Calu3 (cell line): ENCODE data around the gene ZNF507. TPM values are rescaled to one million over a fixed set of nuclear protein-coding genes. Genes with fewer than 3 reads are reported as not detected.

ENCODE experiments used
- BruUV-seq: library from RNA; stranded (reverse); fragments of 400-500 nt; replicated peaks from 2 replicates; lab custom pipeline; 2021; lab: Mats Ljungman, UMichigan
- CTCF ChIA-PET: fragments of 300-600 bp; sonication (Branson Sonifier 250); formaldehyde crosslinking; loops from one replicate; lab custom pipeline; 2022; ENCODE audit warnings: antibody characterized with exemption; lab: Charles Lee
- DNase-seq: peaks from one replicate; pipeline ENCODE4 v3.0.0; 2022
- H3K27ac Mint-ChIP-seq: one replicate; pipeline ENCODE4 v1.8.0; 2022; ENCODE audit warnings: mixed read lengths; ENCODE audit not compliant: unreplicated experiment
- H3K27me3 Mint-ChIP-seq: one replicate; pipeline ENCODE4 v1.8.0; 2022; ENCODE audit warnings: mixed read lengths; ENCODE audit not compliant: unreplicated experiment
- H3K36me3 Mint-ChIP-seq: one replicate; pipeline ENCODE4 v1.8.0; 2022; ENCODE audit warnings: mild to moderate bottlenecking, moderate library complexity, mixed read lengths; ENCODE audit not compliant: insufficient read depth, unreplicated experiment
- H3K4me1 Mint-ChIP-seq: one replicate; pipeline ENCODE4 v1.8.0; 2022; ENCODE audit warnings: mild to moderate bottlenecking, low read depth, mixed read lengths; ENCODE audit not compliant: unreplicated experiment
- H3K4me3 Mint-ChIP-seq: one replicate; pipeline ENCODE4 v1.8.0; 2022; ENCODE audit warnings: mild to moderate bottlenecking, low read depth, moderate library complexity, mixed read lengths; ENCODE audit not compliant: unreplicated experiment
- H3K9me3 Mint-ChIP-seq: one replicate; pipeline ENCODE4 v1.8.0; 2022; ENCODE audit warnings: low read depth, mixed read lengths; ENCODE audit not compliant: unreplicated experiment
- CTCF ChIP-seq: fragments of 200-600 bp; IDR thresholded peaks from one replicate; pipeline ENCODE4 v1.8.0; 2022; ENCODE audit warnings: antibody characterized with exemption; ENCODE audit not compliant: unreplicated experiment
- intact Hi-C: fragments of 100-400 bp; cut with micrococcal nuclease; formaldehyde crosslinking; loops from one replicate; pipeline ENCODE4 v1.10.0; 2022; ENCODE audit not compliant: unreplicated experiment
- total RNA-seq: library from RNA; stranded (reverse); gene quantifications from 2 replicates; pipeline ENCODE4 v1.2.3, GENCODE V29; 2022

The ZNF507 gene
- total RNA-seq, 1 experiment from 2014 or later, result 31.5 TPM

- no TSS peak for BruUV-seq
- intact Hi-C loops, result no loop called here
- Mint-ChIP-seq H3K4me3 (no peak overlapping the region), H3K27me3 (no peaks in the 10 kb centered on the region), H3K36me3 (peaks cover 20% of the 10 kb centered on the region), H3K27ac (no peak overlapping the region), H3K4me1 (peaks cover 32% of the 10 kb centered on the region), H3K9me3 (peaks cover 3% of the 10 kb centered on the region)
- no peak for DNase-seq
- peak; percentile 39 for TF ChIP-seq CTCF
- CTCF ChIA-PET, result interaction anchor here (0.6 to 0.7 kb wide), 3 partner anchors 16 to 30 kb away, joined by 3 read pairs; no protein-coding TSS in a partner anchor
Measured at GRCh38 chr19:32357720-32358119, 12.3 kb downstream of the ZNF507 start.

DNA sequence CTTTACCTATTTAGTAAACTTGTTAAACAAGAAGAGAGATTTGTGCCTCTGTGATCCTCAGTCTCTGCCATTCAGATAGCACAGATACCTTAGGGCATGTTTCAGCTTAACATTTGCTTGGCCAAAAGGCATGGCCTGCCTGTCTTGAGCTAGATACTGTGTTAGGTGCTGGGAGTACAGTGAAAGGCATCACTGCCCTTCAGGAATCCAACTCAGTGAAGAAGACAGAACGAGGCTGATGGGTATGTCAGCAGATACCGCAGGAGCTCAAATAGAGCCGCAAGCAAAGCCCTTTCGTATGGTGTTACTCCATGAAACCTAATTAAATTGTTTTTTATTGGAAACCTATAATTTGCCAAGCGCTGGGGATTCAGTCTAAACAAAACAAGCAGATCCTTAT, 12.9 kb downstream of the ZNF507 start:
- TF ChIP-seq CTCF, result no peak
- Mint-ChIP-seq H3K9me3 (peaks cover 3% of the 10 kb centered on the region), H3K36me3 (peaks cover 24% of the 10 kb centered on the region), H3K4me1 (peaks cover 38% of the 10 kb centered on the region), H3K4me3 (no peak overlapping the region), H3K27me3 (no peaks in the 10 kb centered on the region), H3K27ac (no peak overlapping the region)
- intact Hi-C loops, result no loop called here
- no TSS peak for BruUV-seq
- DNase-seq, result no peak
- CTCF ChIA-PET, result interaction anchor here (0.7 kb wide), 1 partner anchor 19 kb away, joined by 3 read pairs; no protein-coding TSS in a partner anchor

DNA sequence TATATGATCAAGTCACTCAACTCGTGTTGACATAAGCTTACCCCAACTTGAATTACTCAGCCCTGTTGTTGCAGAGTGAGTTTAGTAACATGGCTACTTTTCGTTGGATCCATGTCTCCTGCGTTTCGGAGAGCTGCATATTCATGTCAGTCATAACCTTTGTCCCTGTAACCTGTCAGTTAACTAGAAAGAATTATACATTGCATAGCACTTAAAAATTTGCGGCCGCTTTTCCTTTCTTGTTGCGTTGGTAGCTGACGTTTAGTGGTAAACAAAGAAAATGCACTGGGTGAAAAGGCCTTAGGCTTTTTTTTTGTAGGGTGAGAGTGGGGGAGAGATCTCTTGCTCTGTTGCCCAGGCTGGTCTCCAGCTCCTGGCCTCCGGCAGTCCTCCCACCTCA, 14.2 kb downstream of the ZNF507 start:
- CTCF ChIA-PET, result interaction anchor here (0.6 kb wide), 1 partner anchor 98 kb away, joined by 3 read pairs; no protein-coding TSS in a partner anchor
- H3K27me3 Mint-ChIP-seq, result no peaks in the 10 kb centered on the region
- no peak overlapping the region for H3K4me3 Mint-ChIP-seq
- no peak for TF ChIP-seq CTCF
- intact Hi-C loops, result no loop called here
- no peaks in the 10 kb centered on the region for H3K9me3 Mint-ChIP-seq
- DNase-seq, result no peak
- H3K27ac Mint-ChIP-seq, result no peak overlapping the region
- no TSS peak for BruUV-seq
- H3K4me1 Mint-ChIP-seq, result peaks cover 37% of the 10 kb centered on the region
- H3K36me3 Mint-ChIP-seq, result peaks cover 31% of the 10 kb centered on the region

DNA sequence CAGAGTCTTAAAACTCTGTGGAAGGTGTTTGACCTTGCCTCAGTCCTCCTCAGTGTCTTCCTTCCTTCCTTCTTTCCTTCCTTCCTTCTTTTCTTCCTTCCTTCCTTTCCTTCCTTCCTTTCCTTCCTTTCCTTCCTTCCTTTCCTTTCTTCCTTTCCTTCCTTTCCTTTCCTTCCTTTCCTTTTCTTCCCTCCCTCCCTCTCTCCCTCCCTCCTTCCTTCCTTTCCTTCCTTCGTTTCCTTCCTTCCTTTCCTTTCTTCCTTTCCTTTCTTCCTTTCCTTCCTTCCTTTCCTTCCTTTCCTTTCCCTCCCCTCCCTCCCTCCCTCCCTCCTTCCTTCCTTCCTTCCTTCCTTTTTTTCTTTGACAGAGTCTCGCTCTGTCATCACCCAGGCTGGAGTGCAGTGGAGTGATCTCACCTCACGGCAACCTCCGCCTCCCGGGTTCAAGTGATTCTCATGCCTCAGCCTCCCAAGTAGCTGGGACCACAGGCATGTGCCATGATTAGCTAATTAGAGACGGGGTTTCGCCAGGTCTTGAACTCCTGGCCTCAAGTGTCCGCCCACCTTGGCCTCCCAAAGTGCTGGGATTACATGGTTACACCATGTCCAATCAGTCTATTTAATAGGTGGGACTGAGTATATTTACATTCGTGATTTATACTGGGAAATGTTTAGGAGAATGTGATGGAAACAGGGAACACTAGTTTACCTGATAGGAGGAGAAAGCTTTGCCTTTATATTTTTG, 16.3 kb downstream of the ZNF507 start:
- intact Hi-C loops, result no loop called here
- H3K4me3 Mint-ChIP-seq, result no peak overlapping the region
- CTCF ChIA-PET, result no interaction called here
- H3K36me3 Mint-ChIP-seq, result peaks cover 27% of the 10 kb centered on the region
- DNase-seq, result no peak
- TF ChIP-seq CTCF, result no peak
- BruUV-seq, result no TSS peak
- H3K27ac Mint-ChIP-seq, result peak overlapping the region; percentile 11
- H3K9me3 Mint-ChIP-seq, result no peaks in the 10 kb centered on the region
- H3K4me1 Mint-ChIP-seq, result peaks cover 29% of the 10 kb centered on the region
- no peaks in the 10 kb centered on the region for H3K27me3 Mint-ChIP-seq
